Neural progenitor cell (in vitro differentiated cells): ENCODE measurements around the gene PXDC1. TPM values are rescaled to one million over a fixed set of nuclear protein-coding genes. Genes with fewer than 3 reads are reported as not detected.

Experiments
- DNase-seq: peaks from one replicate; pipeline ENCODE4 v3.0.0-alpha.2; 2016; ENCODE audit warnings: low spot score
- H2AFZ ChIP-seq: fragments of 200-600 bp; sonication (generic); replicated peaks from 2 replicates; pipeline ENCODE4 v1.6.1; 2016; ENCODE audit warnings: antibody characterized with exemption
- H3F3A ChIP-seq: fragments of 200-600 bp; sonication (generic); 2 replicates; pipeline ENCODE4 v1.6.1; 2016; ENCODE audit warnings: antibody characterized with exemption, low read depth
- H3K27ac ChIP-seq: fragments of 200-600 bp; sonication (generic); 2 replicates; pipeline ENCODE4 v1.5.1; 2016; ENCODE audit warnings: mild to moderate bottlenecking
- H3K27me3 ChIP-seq: fragments of 200-600 bp; sonication (generic); 2 replicates; pipeline ENCODE4 v1.6.1; 2016; ENCODE audit warnings: mild to moderate bottlenecking, moderate library complexity
- H3K36me3 ChIP-seq: fragments of 200-600 bp; sonication (generic); 2 replicates; pipeline ENCODE4 v1.5.1; 2016
- H3K4me1 ChIP-seq: fragments of 200-600 bp; sonication (generic); 2 replicates; pipeline ENCODE4 v1.6.1; 2016; ENCODE audit warnings: mixed run types
- H3K4me2 ChIP-seq: fragments of 200-600 bp; sonication (generic); 2 replicates; pipeline ENCODE4 v1.6.1; 2016
- H3K4me3 ChIP-seq: fragments of 200-600 bp; sonication (generic); 2 replicates; pipeline ENCODE4 v1.5.1; 2016
- H3K79me2 ChIP-seq: fragments of 200-600 bp; sonication (generic); 2 replicates; pipeline ENCODE4 v1.6.1; 2016; ENCODE audit warnings: low read depth
- H3K9ac ChIP-seq: fragments of 200-600 bp; sonication (generic); 2 replicates; pipeline ENCODE4 v1.6.1; 2016
- H3K9me3 ChIP-seq: fragments of 200-600 bp; sonication (generic); 2 replicates; pipeline ENCODE4 v1.5.1; 2016; ENCODE audit warnings: low read depth
- H4K20me1 ChIP-seq: fragments of 200-600 bp; sonication (generic); 2 replicates; pipeline ENCODE4 v1.6.1; 2016; ENCODE audit warnings: low read depth
- H3K27ac Mint-ChIP-seq: 3 replicates; pipeline ENCODE4 v1.8.0; 2021; ENCODE audit warnings: mixed read lengths
- H3K27me3 Mint-ChIP-seq: 2 replicates; pipeline ENCODE4 v1.8.0; 2022; ENCODE audit warnings: low read depth, mild to moderate bottlenecking, inconsistent platforms, moderate library complexity, mixed read lengths; ENCODE audit not compliant: insufficient read depth
- H3K36me3 Mint-ChIP-seq: 3 replicates; pipeline ENCODE4 v1.8.0; 2021; ENCODE audit warnings: mixed read lengths
- H3K4me1 Mint-ChIP-seq: 3 replicates; pipeline ENCODE4 v1.8.0; 2021; ENCODE audit warnings: mixed read lengths
- H3K4me3 Mint-ChIP-seq: 3 replicates; pipeline ENCODE4 v1.8.0; 2021; ENCODE audit warnings: mild to moderate bottlenecking, moderate library complexity, mixed read lengths
- H3K9me3 Mint-ChIP-seq: 3 replicates; pipeline ENCODE4 v1.8.0; 2020; ENCODE audit warnings: mixed read lengths
- CTCF ChIP-seq: fragments of 200-600 bp; sonication (generic); IDR thresholded peaks from 2 replicates; pipeline ENCODE4 v1.5.1; 2017; ENCODE audit warnings: antibody characterized with exemption, mild to moderate bottlenecking
- EZH2 ChIP-seq: fragments of 200-600 bp; sonication (generic); IDR thresholded peaks from 2 replicates; pipeline ENCODE4 v1.6.1; 2017; ENCODE audit warnings: antibody characterized with exemption, mild to moderate bottlenecking, moderate library complexity
- EZH2phosphoT487 ChIP-seq: fragments of 200-600 bp; sonication (generic); IDR thresholded peaks from 2 replicates; pipeline ENCODE4 v1.6.1; 2017; ENCODE audit warnings: antibody characterized with exemption
- total RNA-seq: library from RNA; depleted of rRNA; stranded (reverse); fragments of >200 nt; gene quantifications from 2 replicates; pipeline ENCODE4 v1.2.3, GENCODE V29; 2015; ENCODE audit warnings: low replicate concordance

PXDC1 gene
- 1.5 and 2.0 TPM in 2 replicates for total RNA-seq

GRCh38 chr6:3751077-3751729, at the start of gene PXDC1:
TSS of gene PXDC1 (minus strand) at chr6:3751713. CDS start at chr6:3751531, 182 bp downstream.
- Histone ChIP-seq H3K27me3 (peaks cover 84% of the 10 kb centered on the region), H2AFZ (peak within 1 kb of the TSS; percentile 93), H4K20me1 (peaks cover 3% of the 10 kb centered on the region), H3K9me3 (no peaks in the 10 kb centered on the region), H3K36me3 (no peaks in the 10 kb centered on the region), H3K4me1 (peaks cover 7% of the 10 kb centered on the region), H3F3A (peaks cover 19% of the 10 kb centered on the region), H3K79me2 (no peaks in the 10 kb centered on the region), H3K9ac (no peak within 1 kb of the TSS), H3K4me2 (peak within 1 kb of the TSS; percentile 86), H3K27ac (no peak within 1 kb of the TSS), H3K4me3 (peak within 1 kb of the TSS; percentile 57)
- peak; percentile 98 for TF ChIP-seq EZH2phosphoT487
- TF ChIP-seq CTCF: no peak
- TF ChIP-seq EZH2: peak; percentile 99
- no peaks in the 10 kb centered on the region for H3K36me3 Mint-ChIP-seq
- no peak within 1 kb of the TSS for H3K27ac Mint-ChIP-seq
- H3K9me3 Mint-ChIP-seq: no peaks in the 10 kb centered on the region
- peaks cover 19% of the 10 kb centered on the region for H3K27me3 Mint-ChIP-seq
- H3K4me1 Mint-ChIP-seq: peaks cover 34% of the 10 kb centered on the region
- peak within 1 kb of the TSS; percentile 89 for H3K4me3 Mint-ChIP-seq
- DNase-seq: peak; percentile 57

GRCh38 chr6:3800850-3801591, 49.5 kb upstream of the PXDC1 start:
- H3K36me3 Mint-ChIP-seq: no peaks in the 10 kb centered on the region
- Histone ChIP-seq H3K36me3 (no peaks in the 10 kb centered on the region), H3K27ac (peak overlapping the region; percentile 82), H3K27me3 (no peaks in the 10 kb centered on the region), H3K4me1 (peaks cover 20% of the 10 kb centered on the region), H2AFZ (no peak overlapping the region), H4K20me1 (no peaks in the 10 kb centered on the region), H3K4me2 (peak overlapping the region; percentile 68), H3K4me3 (peak overlapping the region; percentile 9), H3K9ac (no peak overlapping the region), H3K9me3 (no peaks in the 10 kb centered on the region), H3F3A (peaks cover 22% of the 10 kb centered on the region), H3K79me2 (no peaks in the 10 kb centered on the region)
- TF ChIP-seq CTCF (no peak), EZH2phosphoT487 (no peak), EZH2 (no peak)
- peaks cover 64% of the 10 kb centered on the region for H3K4me1 Mint-ChIP-seq
- H3K27me3 Mint-ChIP-seq: peaks cover 7% of the 10 kb centered on the region
- peak overlapping the region; percentile 70 for H3K27ac Mint-ChIP-seq
- peak; percentile 63 for DNase-seq
- peaks cover 2% of the 10 kb centered on the region for H3K9me3 Mint-ChIP-seq
- H3K4me3 Mint-ChIP-seq: no peak overlapping the region

- Histone ChIP-seq H3K4me1 (peaks cover 20% of the 10 kb centered on the region), H4K20me1 (no peaks in the 10 kb centered on the region), H3K4me2 (no peak overlapping the region), H3K9me3 (no peaks in the 10 kb centered on the region), H3K79me2 (no peaks in the 10 kb centered on the region), H3K9ac (no peak overlapping the region), H3K4me3 (no peak overlapping the region), H2AFZ (no peak overlapping the region), H3K36me3 (no peaks in the 10 kb centered on the region), H3K27me3 (no peaks in the 10 kb centered on the region), H3K27ac (no peak overlapping the region), H3F3A (peaks cover 22% of the 10 kb centered on the region)
- DNase-seq: no peak
- Mint-ChIP-seq H3K27me3 (peaks cover 7% of the 10 kb centered on the region), H3K9me3 (peaks cover 2% of the 10 kb centered on the region), H3K27ac (no peak overlapping the region), H3K36me3 (no peaks in the 10 kb centered on the region), H3K4me3 (no peak overlapping the region), H3K4me1 (peaks cover 65% of the 10 kb centered on the region)
- TF ChIP-seq EZH2 (no peak), EZH2phosphoT487 (no peak), CTCF (no peak)
Measured at GRCh38 chr6:3799719-3800118, 48.2 kb upstream of the PXDC1 start.
